H9 (cell line): Measurements from ENCODE around the gene ZNF587B. TPM values are rescaled to one million over a fixed set of nuclear protein-coding genes. Genes with fewer than 3 reads are reported as not detected.
"Not testable (repeated sequence)": the region's sequence is repeated elsewhere in the genome, so short reads cannot be mapped to it uniquely, and the experiment has no call there.

Source experiments
- DNase-seq: peaks from one replicate; pipeline ENCODE4 v3.0.0-alpha.2; 2017
- H2AFZ ChIP-seq: one replicate; pipeline ENCODE4 v1.6.1; 2013; ENCODE audit warnings: mild to moderate bottlenecking, low read length, control low read depth, moderate library complexity
- H2AK5ac ChIP-seq: 2 replicates; pipeline ENCODE4 v1.6.1; 2013; ENCODE audit warnings: low read length, control low read depth, mixed read lengths; ENCODE audit not compliant: insufficient read length
- H2BK120ac ChIP-seq: one replicate; pipeline ENCODE4 v1.6.1; 2013; ENCODE audit warnings: low read depth, mild to moderate bottlenecking, low read length, control low read depth, inconsistent platforms; ENCODE audit not compliant: poor library complexity, severe bottlenecking
- H2BK12ac ChIP-seq: 2 replicates; pipeline ENCODE4 v1.6.1; 2013; ENCODE audit warnings: low read length, control low read depth, mixed read lengths, low read depth; ENCODE audit not compliant: insufficient read length
- H2BK15ac ChIP-seq: 2 replicates; pipeline ENCODE4 v1.6.1; 2013; ENCODE audit warnings: low read depth, low read length, control low read depth
- H2BK20ac ChIP-seq: one replicate; pipeline ENCODE4 v1.6.1; 2013; ENCODE audit warnings: low read depth, mild to moderate bottlenecking, low read length, control low read depth, inconsistent platforms; ENCODE audit not compliant: poor library complexity, severe bottlenecking
- H2BK5ac ChIP-seq: 2 replicates; pipeline ENCODE4 v1.6.1; 2013; ENCODE audit warnings: low read length, control low read depth, mixed read lengths; ENCODE audit not compliant: insufficient read length
- H3K14ac ChIP-seq: 2 replicates; pipeline ENCODE4 v1.6.1; 2013; ENCODE audit warnings: low read length, control low read depth; ENCODE audit not compliant: insufficient read depth
- H3K18ac ChIP-seq: 2 replicates; pipeline ENCODE4 v1.6.1; 2013; ENCODE audit warnings: low read depth, mild to moderate bottlenecking, mixed read lengths, low read length, control low read depth; ENCODE audit not compliant: insufficient read length
- H3K23ac ChIP-seq: 2 replicates; pipeline ENCODE4 v1.6.1; 2013; ENCODE audit warnings: low read length, control low read depth, mixed read lengths, low read depth; ENCODE audit not compliant: insufficient read length
- H3K23me2 ChIP-seq: 2 replicates; pipeline ENCODE4 v1.6.1; 2013; ENCODE audit warnings: low read depth, mild to moderate bottlenecking, mixed read lengths, low read length, control low read depth; ENCODE audit not compliant: insufficient read length, poor library complexity, severe bottlenecking
- H3K27ac ChIP-seq: 2 replicates; pipeline ENCODE4 v1.5.1; 2013; ENCODE audit warnings: low read length, control low read depth, mixed read lengths, low read depth; ENCODE audit not compliant: insufficient read length
- H3K27me3 ChIP-seq: 2 replicates; pipeline ENCODE4 v1.6.1; 2013; ENCODE audit warnings: low read length, control low read depth, inconsistent platforms; ENCODE audit not compliant: insufficient read depth
- H3K4ac ChIP-seq: 2 replicates; pipeline ENCODE4 v1.6.1; 2013; ENCODE audit warnings: low read depth, mild to moderate bottlenecking, control low read depth, inconsistent platforms, low read length, moderate library complexity
- H3K4me1 ChIP-seq: 2 replicates; pipeline ENCODE4 v1.6.1; 2013; ENCODE audit warnings: low read length, control low read depth, inconsistent platforms; ENCODE audit not compliant: insufficient read depth
- H3K4me2 ChIP-seq: 2 replicates; pipeline ENCODE4 v1.6.1; 2013; ENCODE audit warnings: low read length, control low read depth, mixed read lengths; ENCODE audit not compliant: insufficient read length, insufficient read depth
- H3K56ac ChIP-seq: 2 replicates; pipeline ENCODE4 v1.6.1; 2013; ENCODE audit warnings: low read depth, mild to moderate bottlenecking, mixed read lengths, low read length, control low read depth; ENCODE audit not compliant: insufficient read length
- H3K79me1 ChIP-seq: 2 replicates; pipeline ENCODE4 v1.6.1; 2013; ENCODE audit warnings: low read depth, mild to moderate bottlenecking, moderate library complexity, low read length, control low read depth, inconsistent platforms; ENCODE audit not compliant: insufficient read depth, poor library complexity, severe bottlenecking
- H3K79me2 ChIP-seq: 2 replicates; pipeline ENCODE4 v1.6.1; 2013; ENCODE audit warnings: low read length, control low read depth, inconsistent platforms; ENCODE audit not compliant: insufficient read depth
- H3K9ac ChIP-seq: 2 replicates; pipeline ENCODE4 v1.6.1; 2013; ENCODE audit warnings: low read length, control low read depth, mixed read lengths; ENCODE audit not compliant: insufficient read length; ENCODE audit errors: extremely low read depth
- H3K9me3 ChIP-seq: one replicate; pipeline ENCODE4 v1.6.1; 2013; ENCODE audit warnings: low read depth, low read length, inconsistent platforms; ENCODE audit not compliant: control insufficient read depth
- H3T11ph ChIP-seq: one replicate; pipeline ENCODE4 v1.6.1; 2013; ENCODE audit warnings: mild to moderate bottlenecking, low read length, control low read depth, inconsistent platforms
- H4K20me1 ChIP-seq: one replicate; pipeline ENCODE4 v1.6.1; 2013; ENCODE audit not compliant: control insufficient read depth, insufficient read length, insufficient read depth
- H4K5ac ChIP-seq: 2 replicates; pipeline ENCODE4 v1.6.1; 2013; ENCODE audit warnings: low read depth, mild to moderate bottlenecking, mixed read lengths, low read length, control low read depth; ENCODE audit not compliant: insufficient read length
- H4K8ac ChIP-seq: replicated peaks from 2 replicates; pipeline ENCODE4 v1.6.1; 2013; ENCODE audit warnings: low read length, control low read depth, mixed read lengths, low read depth; ENCODE audit not compliant: insufficient read length
- H4K91ac ChIP-seq: 2 replicates; pipeline ENCODE4 v1.6.1; 2013; ENCODE audit warnings: low read depth, mild to moderate bottlenecking, moderate library complexity, mixed read lengths, low read length, control low read depth; ENCODE audit not compliant: insufficient read length
- H3K27ac Mint-ChIP-seq, 3 experiments: 2 replicates in 2 of 3; 3 replicates in 1 of 3; pipeline ENCODE4 v1.8.0; 2020 to 2021; ENCODE audit warnings: mixed read lengths in 3 of 3, mild to moderate bottlenecking in 1 of 3, moderate library complexity in 1 of 3
- H3K27me3 Mint-ChIP-seq: 2 replicates; pipeline ENCODE4 v1.8.0; 2021; ENCODE audit warnings: low read depth, mild to moderate bottlenecking, moderate library complexity, mixed read lengths
- H3K36me3 Mint-ChIP-seq, 3 experiments: 2 replicates in 2 of 3; 3 replicates in 1 of 3; pipeline ENCODE4 v1.8.0; 2020 to 2021; ENCODE audit warnings: low read depth in 3 of 3, mixed read lengths in 3 of 3; ENCODE audit not compliant: insufficient read depth in 1 of 3
- H3K4me1 Mint-ChIP-seq, 2 experiments: 2 replicates each; pipeline ENCODE4 v1.8.0; 2020; ENCODE audit warnings: mixed read lengths in 2 of 2
- H3K4me3 Mint-ChIP-seq, 2 experiments: 2 replicates in 1 of 2; 3 replicates in 1 of 2; pipeline ENCODE4 v1.8.0; 2020 to 2021; ENCODE audit warnings: mild to moderate bottlenecking in 2 of 2, mixed read lengths in 2 of 2, moderate library complexity in 1 of 2
- H3K9me3 Mint-ChIP-seq, 2 experiments: 2 replicates in 1 of 2; 3 replicates in 1 of 2; pipeline ENCODE4 v1.8.0; 2020; ENCODE audit warnings: mild to moderate bottlenecking in 2 of 2, mixed read lengths in 2 of 2, moderate library complexity in 1 of 2
- WGBS: extraction: QIAGEN DNeasy Blood & Tissue Kit; methylation state at CpG from one replicate; pipeline ENCODE4 v1.1.7; 2013; ENCODE audit warnings: missing lambda C conversion rate, low lambda C conversion rate, mixed read lengths; ENCODE audit not compliant: insufficient read length; ENCODE audit errors: extremely low coverage; 5-methylcytosine and 5-hydroxymethylcytosine counted together
- total RNA-seq: library from RNA; stranded (reverse); gene quantifications from 2 replicates; pipeline ENCODE4 v1.2.1, GENCODE V29; 2021
- TF ChIP-seq, protein P1 (sequence below): fragments of 200-600 bp; sonication (generic); conservative IDR thresholded peaks from 3 replicates; pipeline ENCODE4 v1.8.0; 2021; ENCODE audit warnings: antibody characterized with exemption, mild to moderate bottlenecking

The ZNF587B gene
- total RNA-seq, 1 experiment from 2014 or later: 45.2 TPM

DNA sequence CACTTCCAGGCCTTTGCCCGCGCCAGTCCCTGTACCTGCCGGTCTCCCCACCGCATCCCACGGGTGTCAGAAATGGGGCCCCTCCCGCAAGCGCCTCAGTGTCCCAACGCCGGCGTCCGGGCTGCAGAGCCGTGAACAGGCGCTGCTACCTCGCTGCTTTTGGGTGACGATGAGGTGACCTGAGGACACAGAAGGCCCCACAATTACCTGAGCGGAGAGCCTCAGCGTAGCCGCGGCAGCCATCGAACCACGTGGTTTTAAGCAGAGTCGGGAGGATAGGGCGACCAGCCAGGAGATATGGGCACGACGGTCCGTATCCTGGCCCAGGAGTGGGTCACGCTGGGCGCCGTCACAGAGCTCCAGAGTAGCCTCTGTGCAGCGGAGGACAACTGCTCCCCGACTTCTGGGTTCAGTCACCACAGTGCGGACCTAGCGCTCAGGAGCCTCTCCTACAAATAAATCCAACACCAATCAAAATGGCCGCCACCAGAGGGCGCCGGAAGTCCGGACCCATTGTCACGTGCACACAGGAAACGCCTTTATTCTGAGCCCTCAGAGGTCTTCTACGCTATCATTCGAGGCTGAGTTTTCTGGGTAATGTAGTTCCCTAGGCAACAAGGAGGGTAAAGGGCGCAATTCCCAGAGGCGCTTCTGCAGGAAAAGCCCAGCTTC is 58.6 kb downstream of the ZNF587B start, which contains the start of gene ZNF814:
Gene ZNF814, minus strand, starts transcription at position 478 of the 672 bp plus-strand sequence. Its CDS starts 235 bp downstream, at position 243.
- Histone ChIP-seq H2BK120ac (peak within 1 kb of the TSS; percentile 86), H2BK15ac (no peak within 1 kb of the TSS), H3K23me2 (peaks cover 10% of the 10 kb centered on the region), H3K27ac (peak within 1 kb of the TSS; percentile 68), H3K4me2 (peak within 1 kb of the TSS; percentile 100), H2AK5ac (peak within 1 kb of the TSS; percentile 25), H4K20me1 (no peaks in the 10 kb centered on the region), H2AFZ (no peak within 1 kb of the TSS), H4K8ac (no peak within 1 kb of the TSS), H3K9ac (peak within 1 kb of the TSS; percentile 99), H3K9me3 (no peaks in the 10 kb centered on the region), H4K5ac (peak within 1 kb of the TSS; percentile 77), H2BK20ac (no peak within 1 kb of the TSS), H3K18ac (peak within 1 kb of the TSS; percentile 98), H3K23ac (no peak within 1 kb of the TSS), H3K79me2 (peaks cover 36% of the 10 kb centered on the region), H3K56ac (peak within 1 kb of the TSS; percentile 39), H4K91ac (no peak within 1 kb of the TSS), H3T11ph (no peak within 1 kb of the TSS), H3K4ac (peak within 1 kb of the TSS; percentile 44), H2BK5ac (peak within 1 kb of the TSS; percentile 7), H3K79me1 (no peaks in the 10 kb centered on the region), H2BK12ac (no peak within 1 kb of the TSS), H3K27me3 (no peaks in the 10 kb centered on the region), H3K4me1 (0 out of 2 replicates have a peak, but pooled peaks cover 3% of the 10 kb centered on the region), H3K14ac (peak within 1 kb of the TSS; percentile 98)
- H3K27me3 Mint-ChIP-seq: no peaks in the 10 kb centered on the region
- DNase-seq: peak; percentile 94
- peaks cover 31 to 43% (median 36%) of the 10 kb centered on the region in 3 experiments for H3K36me3 Mint-ChIP-seq
- peak within 1 kb of the TSS; percentile 93 to 95 for H3K4me3 Mint-ChIP-seq
- TF ChIP-seq, protein P1, sequence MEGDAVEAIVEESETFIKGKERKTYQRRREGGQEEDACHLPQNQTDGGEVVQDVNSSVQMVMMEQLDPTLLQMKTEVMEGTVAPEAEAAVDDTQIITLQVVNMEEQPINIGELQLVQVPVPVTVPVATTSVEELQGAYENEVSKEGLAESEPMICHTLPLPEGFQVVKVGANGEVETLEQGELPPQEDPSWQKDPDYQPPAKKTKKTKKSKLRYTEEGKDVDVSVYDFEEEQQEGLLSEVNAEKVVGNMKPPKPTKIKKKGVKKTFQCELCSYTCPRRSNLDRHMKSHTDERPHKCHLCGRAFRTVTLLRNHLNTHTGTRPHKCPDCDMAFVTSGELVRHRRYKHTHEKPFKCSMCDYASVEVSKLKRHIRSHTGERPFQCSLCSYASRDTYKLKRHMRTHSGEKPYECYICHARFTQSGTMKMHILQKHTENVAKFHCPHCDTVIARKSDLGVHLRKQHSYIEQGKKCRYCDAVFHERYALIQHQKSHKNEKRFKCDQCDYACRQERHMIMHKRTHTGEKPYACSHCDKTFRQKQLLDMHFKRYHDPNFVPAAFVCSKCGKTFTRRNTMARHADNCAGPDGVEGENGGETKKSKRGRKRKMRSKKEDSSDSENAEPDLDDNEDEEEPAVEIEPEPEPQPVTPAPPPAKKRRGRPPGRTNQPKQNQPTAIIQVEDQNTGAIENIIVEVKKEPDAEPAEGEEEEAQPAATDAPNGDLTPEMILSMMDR: peak; percentile 55
- H3K9me3 Mint-ChIP-seq: peaks cover 0 to 12% of the 10 kb centered on the region in 2 experiments; a peak in 3 of 5 replicates
- peaks cover 39 to 41% of the 10 kb centered on the region in 2 experiments for H3K4me1 Mint-ChIP-seq
- no CpG with 5 or more reads among the region's 43 CpGs for WGBS
- H3K27ac Mint-ChIP-seq: peak within 1 kb of the TSS; percentile 81 to 97 (median 96)

DNA sequence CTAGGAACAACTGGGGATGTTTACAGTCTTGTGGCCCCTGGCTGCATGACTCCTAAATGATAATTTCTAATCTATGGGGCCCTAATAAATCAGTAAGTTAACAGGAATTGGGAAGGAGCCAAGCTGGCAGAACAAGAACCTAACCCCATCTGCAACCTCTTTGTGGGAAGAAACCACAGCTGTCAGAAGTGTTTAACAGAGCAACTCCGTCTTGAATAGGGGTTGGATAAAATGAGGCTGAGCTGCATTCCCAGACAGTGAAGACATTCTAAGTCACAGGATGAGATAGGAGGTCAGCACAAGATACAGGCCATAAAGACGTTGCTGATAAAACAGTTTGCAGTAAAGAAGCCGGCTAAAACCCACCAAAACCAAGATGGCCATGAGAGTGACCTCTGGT is 60.6 kb downstream of the ZNF587B start:
- not testable (repeated sequence) for H3K4me2 ChIP-seq, H4K20me1 ChIP-seq, H3K18ac ChIP-seq, H3K56ac ChIP-seq, H3K9me3 Mint-ChIP-seq, H2BK15ac ChIP-seq, H2AFZ ChIP-seq, H2BK120ac ChIP-seq, H2BK20ac ChIP-seq, H2BK5ac ChIP-seq, H2AK5ac ChIP-seq, H3T11ph ChIP-seq, H3K27me3 Mint-ChIP-seq, H3K79me1 ChIP-seq, H4K5ac ChIP-seq, H3K9ac ChIP-seq, H3K27me3 ChIP-seq, H3K4me1 ChIP-seq, DNase-seq, H3K14ac ChIP-seq, H4K91ac ChIP-seq, H2BK12ac ChIP-seq, H3K4ac ChIP-seq, H4K8ac ChIP-seq, H3K27ac ChIP-seq, H3K23ac ChIP-seq, H3K27ac Mint-ChIP-seq, H3K9me3 ChIP-seq
- Mint-ChIP-seq H3K4me3 (peak overlapping the region in 1 of 2 experiments; percentile 23; a peak in 2 of 5 replicates), H3K36me3 (peaks cover 12 to 22% (median 16%) of the 10 kb centered on the region in 3 experiments), H3K4me1 (peaks cover 19 to 22% of the 10 kb centered on the region in 2 experiments)
- WGBS: no CpG with 5 or more reads among the region's 3 CpGs
- H3K23me2 ChIP-seq: peaks cover 10% of the 10 kb centered on the region
- H3K79me2 ChIP-seq: peaks cover 19% of the 10 kb centered on the region
